OCI-LY3 (cell line): ENCODE measurements around the gene FALEC.

ENCODE experiments used
- H2AFZ ChIP-seq: fragments of 200-600, 300-600 bp; shearing (Covaris generic); 2 replicates; pipeline ENCODE4 v1.6.0; 2014; ENCODE audit warnings: antibody characterized with exemption, low read depth, low read length
- H3K27ac ChIP-seq: fragments of 200-600, 300-600 bp; sonication (generic); 2 replicates; pipeline ENCODE4 v1.5.1; 2014; ENCODE audit warnings: mild to moderate bottlenecking, low read length, moderate library complexity, mixed read lengths
- H3K27me3 ChIP-seq: fragments of 200-600, 300-600 bp; sonication (generic); 2 replicates; pipeline ENCODE4 v1.6.1; 2014; ENCODE audit warnings: low read depth, low read length, mixed read lengths
- H3K36me3 ChIP-seq: fragments of 200-600, 300-600 bp; sonication (generic); replicated peaks from 2 replicates; pipeline ENCODE3; 2014; ENCODE audit warnings: low read depth, low read length, mixed read lengths
- H3K4me1 ChIP-seq: fragments of 300-600, 200-600 bp; sonication (generic); 2 replicates; pipeline ENCODE4 v1.6.1; 2014; ENCODE audit warnings: low read length, mixed read lengths
- H3K4me2 ChIP-seq: fragments of 200-600, 300-600 bp; sonication (generic); 2 replicates; pipeline ENCODE4 v1.6.1; 2014; ENCODE audit warnings: low read length, mixed read lengths
- H3K4me3 ChIP-seq: fragments of 300-600, 200-600 bp; sonication (generic); 2 replicates; pipeline ENCODE4 v1.5.1; 2014; ENCODE audit warnings: antibody characterized with exemption, mild to moderate bottlenecking, low read length, moderate library complexity
- H3K79me2 ChIP-seq: fragments of 300-600, 200-600 bp; shearing (Covaris generic); 2 replicates; pipeline ENCODE4 v1.6.1; 2014; ENCODE audit warnings: mild to moderate bottlenecking, low read length, mixed read lengths
- H3K9ac ChIP-seq: fragments of 300-600, 200-600 bp; shearing (Covaris generic); 2 replicates; pipeline ENCODE4 v1.6.0; 2014; ENCODE audit warnings: mild to moderate bottlenecking, low read length, moderate library complexity
- H3K9me3 ChIP-seq: fragments of 200-600, 300-600 bp; shearing (Covaris generic); 2 replicates; pipeline ENCODE4 v1.6.1; 2014; ENCODE audit warnings: low read length, mixed read lengths; ENCODE audit not compliant: insufficient read depth
- H4K20me1 ChIP-seq: fragments of 200-600, 300-600 bp; sonication (generic); 2 replicates; pipeline ENCODE4 v1.6.1; 2016; ENCODE audit warnings: low read length, mixed read lengths; ENCODE audit not compliant: insufficient read depth
- EZH2phosphoT487 ChIP-seq: fragments of 200-600 bp; shearing (Covaris generic); IDR thresholded peaks from 2 replicates; pipeline ENCODE4 v1.6.1; 2018; ENCODE audit warnings: antibody characterized with exemption, mixed run types, low read depth
- TF ChIP-seq, protein P1 (sequence below): fragments of 200-600, 300-600 bp; sonication (generic); IDR thresholded peaks from 2 replicates; pipeline ENCODE4 v1.5.1; 2014; ENCODE audit warnings: antibody characterized with exemption, low read length, low read depth

FALEC gene

DNA sequence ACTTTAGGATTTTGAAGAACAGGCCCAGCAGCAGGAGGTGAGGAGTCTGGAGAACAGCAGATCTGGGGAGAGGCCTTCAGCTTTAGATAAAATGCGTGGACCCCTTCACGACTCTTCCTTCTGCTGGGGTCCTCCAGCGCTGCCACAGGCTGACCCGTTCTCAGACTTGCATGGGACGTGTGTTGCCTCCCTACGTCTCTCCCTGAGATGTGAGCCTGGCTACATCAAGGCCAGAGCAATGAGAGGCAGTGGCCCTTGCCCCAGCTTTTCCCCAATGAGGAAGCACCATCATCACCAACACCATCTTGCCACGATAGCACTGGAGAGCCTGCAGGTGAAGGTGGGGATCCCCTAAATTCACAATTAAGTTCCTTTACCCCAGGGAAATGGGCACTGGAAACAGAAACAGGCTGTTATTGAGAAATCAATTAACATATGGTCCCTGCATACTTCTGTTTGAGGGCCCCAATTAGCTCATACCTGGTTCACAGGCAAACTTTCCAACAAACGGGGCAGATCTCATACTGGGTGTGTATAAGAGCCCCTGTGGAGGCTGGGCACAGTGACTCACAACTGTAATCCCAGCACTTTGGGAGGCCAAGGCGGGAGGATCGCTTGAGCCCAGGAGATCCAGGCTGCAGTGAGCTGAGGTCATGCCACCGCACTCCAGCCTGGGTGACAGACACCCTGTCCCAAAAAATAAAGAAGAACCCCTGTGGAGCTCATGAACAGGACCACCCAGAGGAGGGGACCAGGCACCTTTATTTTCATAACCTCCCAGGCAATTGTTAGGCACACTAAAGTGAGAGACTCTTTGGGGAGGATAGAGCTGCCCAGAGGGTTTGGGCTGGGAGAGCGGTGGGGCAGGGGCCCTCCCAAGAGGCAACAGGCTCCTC, 21.5 kb downstream of the FALEC start:
- H3K27ac ChIP-seq = no peak overlapping the region
- no peaks in the 10 kb centered on the region for H3K36me3 ChIP-seq
- no peaks in the 10 kb centered on the region for H3K27me3 ChIP-seq
- H4K20me1 ChIP-seq = no peaks in the 10 kb centered on the region
- no peak overlapping the region for H3K4me2 ChIP-seq
- H2AFZ ChIP-seq = no peak overlapping the region
- H3K4me1 ChIP-seq = no peaks in the 10 kb centered on the region
- no peak overlapping the region for H3K4me3 ChIP-seq
- no peaks in the 10 kb centered on the region for H3K9me3 ChIP-seq
- no peak overlapping the region for H3K9ac ChIP-seq
- no peak for TF ChIP-seq EZH2phosphoT487
- TF ChIP-seq, protein P1, sequence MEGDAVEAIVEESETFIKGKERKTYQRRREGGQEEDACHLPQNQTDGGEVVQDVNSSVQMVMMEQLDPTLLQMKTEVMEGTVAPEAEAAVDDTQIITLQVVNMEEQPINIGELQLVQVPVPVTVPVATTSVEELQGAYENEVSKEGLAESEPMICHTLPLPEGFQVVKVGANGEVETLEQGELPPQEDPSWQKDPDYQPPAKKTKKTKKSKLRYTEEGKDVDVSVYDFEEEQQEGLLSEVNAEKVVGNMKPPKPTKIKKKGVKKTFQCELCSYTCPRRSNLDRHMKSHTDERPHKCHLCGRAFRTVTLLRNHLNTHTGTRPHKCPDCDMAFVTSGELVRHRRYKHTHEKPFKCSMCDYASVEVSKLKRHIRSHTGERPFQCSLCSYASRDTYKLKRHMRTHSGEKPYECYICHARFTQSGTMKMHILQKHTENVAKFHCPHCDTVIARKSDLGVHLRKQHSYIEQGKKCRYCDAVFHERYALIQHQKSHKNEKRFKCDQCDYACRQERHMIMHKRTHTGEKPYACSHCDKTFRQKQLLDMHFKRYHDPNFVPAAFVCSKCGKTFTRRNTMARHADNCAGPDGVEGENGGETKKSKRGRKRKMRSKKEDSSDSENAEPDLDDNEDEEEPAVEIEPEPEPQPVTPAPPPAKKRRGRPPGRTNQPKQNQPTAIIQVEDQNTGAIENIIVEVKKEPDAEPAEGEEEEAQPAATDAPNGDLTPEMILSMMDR = no peak
- H3K79me2 ChIP-seq = no peaks in the 10 kb centered on the region

DNA sequence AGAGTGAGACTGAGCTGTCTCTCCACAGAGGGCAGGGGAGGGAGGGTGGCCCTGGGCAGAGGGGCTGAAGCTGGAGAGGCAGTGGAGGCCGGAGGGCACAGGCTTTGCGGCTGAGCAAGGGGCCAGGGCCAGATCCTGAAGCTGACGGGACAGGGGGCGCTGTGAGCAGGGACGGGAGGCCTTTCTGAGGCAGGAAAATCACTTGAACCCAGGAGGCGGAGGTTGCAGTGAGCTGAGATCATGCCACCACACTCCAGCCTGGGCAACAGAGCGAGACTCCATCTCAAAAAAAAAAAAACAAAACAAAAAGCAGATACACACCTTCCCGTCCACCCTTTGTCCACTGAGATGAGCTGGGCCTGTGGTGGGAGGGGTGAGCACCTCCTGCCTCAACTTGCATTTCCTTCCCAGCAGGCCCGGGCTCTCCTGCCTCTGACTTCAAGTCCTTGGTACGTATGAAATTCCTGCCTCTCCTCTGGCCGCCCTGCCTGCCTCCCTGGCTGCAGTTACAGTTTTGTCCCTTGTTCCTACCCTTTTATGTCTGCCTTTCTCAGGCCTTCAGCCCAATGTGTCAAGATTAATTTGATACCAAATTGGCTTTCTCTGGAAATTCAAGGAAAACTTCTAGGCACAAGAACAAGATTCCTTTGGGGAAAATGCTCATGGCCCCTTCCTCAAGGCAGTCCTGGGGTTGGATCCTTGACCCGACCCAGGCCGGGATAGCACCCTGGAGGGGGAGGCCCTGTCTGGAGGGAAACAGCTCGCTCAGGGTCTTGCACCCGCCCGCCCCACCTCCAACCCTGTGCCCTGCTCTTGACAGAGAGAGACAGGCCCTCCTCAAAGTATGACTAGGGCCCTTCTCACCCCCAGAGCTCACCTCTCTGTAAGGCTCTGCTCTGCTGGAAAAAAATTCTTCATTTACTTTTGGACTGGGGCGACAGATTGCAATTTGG, 22.5 kb downstream of the FALEC start:
- H3K27me3 ChIP-seq = no peaks in the 10 kb centered on the region
- H3K27ac ChIP-seq = no peak overlapping the region
- H4K20me1 ChIP-seq = no peaks in the 10 kb centered on the region
- no peaks in the 10 kb centered on the region for H3K4me1 ChIP-seq
- H3K9ac ChIP-seq = no peak overlapping the region
- no peaks in the 10 kb centered on the region for H3K9me3 ChIP-seq
- TF ChIP-seq, protein P1 = peak; percentile 15
- no peak for TF ChIP-seq EZH2phosphoT487
- H3K4me2 ChIP-seq = no peak overlapping the region
- H3K36me3 ChIP-seq = no peaks in the 10 kb centered on the region
- H3K4me3 ChIP-seq = no peak overlapping the region
- H3K79me2 ChIP-seq = no peaks in the 10 kb centered on the region
- no peak overlapping the region for H2AFZ ChIP-seq

DNA sequence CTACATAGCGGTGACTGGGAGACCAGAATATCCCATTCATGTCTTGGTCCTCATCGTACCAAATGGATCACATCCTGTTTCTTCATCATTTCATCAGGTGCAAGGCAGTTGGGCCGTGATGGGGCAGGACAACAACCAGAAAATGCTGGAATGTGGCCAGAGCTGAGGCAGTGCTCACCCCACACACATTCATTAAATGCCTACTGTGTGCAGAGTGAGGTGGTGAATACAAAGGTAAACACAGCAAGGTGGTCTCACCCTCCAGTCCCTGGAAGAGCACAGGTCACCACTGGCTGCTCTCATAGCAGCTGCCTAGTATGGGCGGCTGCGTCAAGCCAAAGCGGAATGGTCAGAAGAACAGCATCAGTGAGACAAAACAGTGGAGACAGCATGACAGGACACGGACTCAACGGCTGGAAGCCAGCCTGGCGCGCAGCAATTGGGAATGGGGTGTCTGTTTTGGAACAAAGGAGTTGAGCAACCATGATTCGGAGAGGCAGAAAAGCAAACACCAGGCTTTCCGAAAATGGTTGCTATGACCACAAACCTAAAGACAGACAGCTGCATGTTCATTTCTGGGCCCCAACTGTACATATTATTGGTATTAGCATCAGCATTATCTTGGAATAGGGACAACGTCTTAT, 28.1 kb downstream of the FALEC start:
- Histone ChIP-seq H3K9ac (no peak overlapping the region), H3K36me3 (no peaks in the 10 kb centered on the region), H3K79me2 (no peaks in the 10 kb centered on the region), H3K27ac (no peak overlapping the region), H4K20me1 (no peaks in the 10 kb centered on the region), H3K4me2 (no peak overlapping the region), H3K4me3 (no peak overlapping the region), H3K27me3 (0 out of 2 replicates have a peak, but pooled peaks cover 7% of the 10 kb centered on the region), H2AFZ (no peak overlapping the region), H3K4me1 (peaks cover 3% of the 10 kb centered on the region; the same call in 1 of the 2 replicates), H3K9me3 (no peaks in the 10 kb centered on the region)
- TF ChIP-seq, protein P1 = no peak
- TF ChIP-seq EZH2phosphoT487 = no peak
